GM18520 (cell line): ENCODE results near the gene GJD3.
"Not testable (repeated sequence)": the region's sequence is repeated elsewhere in the genome, so short reads cannot be mapped to it uniquely, and the experiment has no call there.

ENCODE experiments used
- ATAC-seq: cut with Tn5 transposase; IDR thresholded peaks from one replicate; pipeline ENCODE4 v1.9.1; 2021; ENCODE audit not compliant: unreplicated experiment

Gene GJD3

GRCh38 chr17:40371261-40371929 lies 6.9 kb upstream of the GJD3 start:
- no peak for ATAC-seq

- no peak for ATAC-seq
Measured at GRCh38 chr17:40369923-40370322, 5.4 kb upstream of the GJD3 start.

- not testable (repeated sequence) for ATAC-seq
Measured at GRCh38 chr17:40367728-40368127, 3.2 kb upstream of the GJD3 start.

- ATAC-seq, result no peak
Measured at GRCh38 chr17:40366861-40367518, 2.5 kb upstream of the GJD3 start.

GRCh38 chr17:40366076-40366860 lies 1.7 kb upstream of the GJD3 start:
- ATAC-seq, result no peak

- no peak for ATAC-seq
Measured at GRCh38 chr17:40364906-40365305, 369 bp upstream of the GJD3 start.

- ATAC-seq, result no peak
Measured at GRCh38 chr17:40363111-40363827, 1.3 kb downstream of the GJD3 start.

GRCh38 chr17:40362696-40363110 lies 1.8 kb downstream of the GJD3 start:
- peak; percentile 64 for ATAC-seq

GRCh38 chr17:40361925-40362695 lies 2.4 kb downstream of the GJD3 start:
- no peak for ATAC-seq

- no peak for ATAC-seq
Measured at GRCh38 chr17:40361063-40361924, 3.2 kb downstream of the GJD3 start.

GRCh38 chr17:40360091-40360490 lies 4.4 kb downstream of the GJD3 start:
- ATAC-seq, result no peak

- ATAC-seq, result peak; percentile 36
Measured at GRCh38 chr17:40358323-40359038, 6.1 kb downstream of the GJD3 start.

- no peak for ATAC-seq
Measured at GRCh38 chr17:40356990-40357881, 7.3 kb downstream of the GJD3 start.

- ATAC-seq, result no peak
Measured at GRCh38 chr17:40355804-40356758, 8.5 kb downstream of the GJD3 start.

- no peak for ATAC-seq
Measured at GRCh38 chr17:40355123-40355803, 9.3 kb downstream of the GJD3 start.
